Neuronal stem cell (in vitro differentiated cells): Measurements from ENCODE around the gene CYTL1. TPM values are rescaled to one million over a fixed set of nuclear protein-coding genes. Genes with fewer than 3 reads are reported as not detected.
"Not testable (repeated sequence)": the region's sequence is repeated elsewhere in the genome, so short reads cannot be mapped to it uniquely, and the experiment has no call there.

ENCODE experiments used
- DNase-seq: peaks from one replicate; pipeline ENCODE4 v3.0.0-alpha.2; 2013; ENCODE audit warnings: low spot score
- H2AFZ ChIP-seq: one replicate; pipeline ENCODE4 v1.6.1; 2013; ENCODE audit warnings: mild to moderate bottlenecking, low read length, inconsistent platforms
- H2AK5ac ChIP-seq: 2 replicates; pipeline ENCODE4 v1.6.1; 2013; ENCODE audit warnings: low read depth, mild to moderate bottlenecking, inconsistent platforms, low read length, moderate library complexity, mixed read lengths
- H2BK120ac ChIP-seq: 2 replicates; pipeline ENCODE4 v1.6.1; 2013; ENCODE audit warnings: low read depth, mild to moderate bottlenecking, inconsistent platforms, low read length, moderate library complexity, mixed read lengths
- H2BK12ac ChIP-seq: one replicate; pipeline ENCODE4 v1.6.1; 2013; ENCODE audit warnings: low read length, inconsistent platforms
- H2BK15ac ChIP-seq: 2 replicates; pipeline ENCODE4 v1.6.1; 2013; ENCODE audit warnings: mild to moderate bottlenecking, low read length, inconsistent platforms, mixed read lengths
- H2BK5ac ChIP-seq: one replicate; pipeline ENCODE4 v1.6.1; 2013; ENCODE audit warnings: inconsistent platforms, mild to moderate bottlenecking, low read length, moderate library complexity
- H3K14ac ChIP-seq: one replicate; pipeline ENCODE4 v1.6.1; 2013; ENCODE audit warnings: low read length, inconsistent platforms
- H3K18ac ChIP-seq: 2 replicates; pipeline ENCODE4 v1.6.1; 2013; ENCODE audit warnings: low read length, inconsistent platforms
- H3K23ac ChIP-seq: 2 replicates; pipeline ENCODE4 v1.6.1; 2013; ENCODE audit warnings: low read depth, mild to moderate bottlenecking, mixed read lengths, low read length, inconsistent platforms; ENCODE audit not compliant: poor library complexity
- H3K27ac ChIP-seq: replicated peaks from 3 replicates; pipeline ENCODE4 v1.5.1; 2013; ENCODE audit warnings: low read length, inconsistent platforms
- H3K27me3 ChIP-seq, 3 experiments: 2 replicates each; pipeline ENCODE4 v1.6.1; 2013; ENCODE audit warnings: low read length in 3 of 3, mild to moderate bottlenecking in 2 of 3, inconsistent platforms in 1 of 3, low read depth in 1 of 3, mixed read lengths in 1 of 3, moderate library complexity in 1 of 3; ENCODE audit not compliant: control insufficient read depth in 3 of 3, insufficient read depth in 3 of 3
- H3K36me3 ChIP-seq, 2 donors: replicated peaks in 1 of 2; 2 replicates each; pipeline ENCODE4 v1.6.1; 2013; ENCODE audit warnings: low read length in 2 of 2; ENCODE audit not compliant: control insufficient read depth in 2 of 2, insufficient read depth in 2 of 2
- H3K4ac ChIP-seq: 2 replicates; pipeline ENCODE4 v1.6.1; 2013; ENCODE audit warnings: inconsistent platforms, mild to moderate bottlenecking, low read length, moderate library complexity
- H3K4me1 ChIP-seq, 2 donors: 1 replicate in 1 of 2; 2 replicates in 1 of 2; pipeline ENCODE4 v1.6.1; 2013; ENCODE audit warnings: low read length in 2 of 2, low read depth in 1 of 2; ENCODE audit not compliant: control insufficient read depth in 2 of 2, insufficient read depth in 1 of 2
- H3K4me2 ChIP-seq: one replicate; pipeline ENCODE4 v1.6.1; 2013; ENCODE audit warnings: mild to moderate bottlenecking, low read length, inconsistent platforms; ENCODE audit not compliant: insufficient read depth, poor library complexity, severe bottlenecking
- H3K4me3 ChIP-seq, 2 donors: 2 replicates each; pipeline ENCODE4 v1.5.1; 2013; ENCODE audit warnings: low read length in 2 of 2, mild to moderate bottlenecking in 2 of 2, inconsistent platforms in 1 of 2, moderate library complexity in 1 of 2
- H3K79me1 ChIP-seq: one replicate; pipeline ENCODE4 v1.6.1; 2013; ENCODE audit warnings: low read depth, mild to moderate bottlenecking, inconsistent platforms, low read length, moderate library complexity
- H3K9ac ChIP-seq: one replicate; pipeline ENCODE4 v1.6.1; 2013; ENCODE audit warnings: mild to moderate bottlenecking, low read depth, low read length, inconsistent platforms; ENCODE audit not compliant: poor library complexity
- H3K9me3 ChIP-seq, 2 donors: replicated peaks in 1 of 2; 2 replicates each; pipeline versions ENCODE3 to v1.6.1; 2013; ENCODE audit warnings: low read length in 2 of 2, mild to moderate bottlenecking in 2 of 2, inconsistent platforms in 1 of 2, low read depth in 1 of 2, mixed read lengths in 1 of 2, moderate library complexity in 1 of 2; ENCODE audit not compliant: control insufficient read depth in 2 of 2, insufficient read depth in 1 of 2
- H4K8ac ChIP-seq: one replicate; pipeline ENCODE4 v1.6.1; 2013; ENCODE audit warnings: low read depth, mild to moderate bottlenecking, inconsistent platforms, low read length, moderate library complexity
- H4K91ac ChIP-seq: one replicate; pipeline ENCODE4 v1.6.1; 2013; ENCODE audit warnings: low read length, low read depth, mild to moderate bottlenecking, inconsistent platforms; ENCODE audit not compliant: poor library complexity
- WGBS, 2 donors: extraction: QIAGEN DNeasy Blood & Tissue Kit; methylation state at CpG; one replicate each; pipeline ENCODE4 v1.1.7; 2013; ENCODE audit warnings: missing lambda C conversion rate in 2 of 2, mixed read lengths in 1 of 2; ENCODE audit not compliant: insufficient read length in 2 of 2, insufficient replicate concordance in 1 of 2; ENCODE audit errors: extremely low coverage in 2 of 2; 5-methylcytosine and 5-hydroxymethylcytosine counted together
- polyA plus RNA-seq, 2 experiments: library from polyadenylated mRNA; stranded (reverse); fragments of 200-250 nt; gene quantifications; one replicate each; pipeline ENCODE4 v1.2.3, GENCODE V29; 2013

Gene CYTL1, protein sequence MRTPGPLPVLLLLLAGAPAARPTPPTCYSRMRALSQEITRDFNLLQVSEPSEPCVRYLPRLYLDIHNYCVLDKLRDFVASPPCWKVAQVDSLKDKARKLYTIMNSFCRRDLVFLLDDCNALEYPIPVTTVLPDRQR
- polyA plus RNA-seq (2013, experiment 1 of 2): 4.2 TPM
- 4.7 TPM for polyA plus RNA-seq (2013, experiment 2 of 2)

DNA sequence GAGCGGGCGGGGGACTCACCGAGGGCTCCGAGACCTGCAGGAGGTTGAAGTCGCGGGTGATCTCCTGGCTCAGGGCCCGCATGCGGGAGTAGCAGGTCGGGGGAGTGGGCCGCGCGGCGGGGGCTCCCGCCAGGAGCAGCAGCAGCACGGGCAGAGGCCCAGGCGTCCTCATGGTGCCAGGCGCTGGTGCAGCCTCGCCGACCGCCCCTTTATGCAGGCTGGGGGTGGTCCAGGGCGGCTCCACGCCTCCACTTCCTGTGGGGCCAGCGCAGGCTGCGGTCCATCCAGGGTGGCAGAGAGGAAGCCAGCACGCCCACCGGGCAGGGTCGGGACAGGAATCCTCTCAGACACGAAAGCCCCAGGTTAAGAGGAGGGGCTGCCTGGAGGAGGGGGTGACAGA lies at the start of gene CYTL1:
Gene CYTL1, minus strand, starts transcription at position 185 of the 400 bp plus-strand sequence. Its CDS starts 13 bp downstream, at position 172.
- H4K8ac ChIP-seq: peak within 1 kb of the TSS; percentile 74
- peak within 1 kb of the TSS in 1 of 2 donors; percentile 68 for H3K4me3 ChIP-seq
- H3K14ac ChIP-seq: peak within 1 kb of the TSS; percentile 49
- DNase-seq: no peak
- peak within 1 kb of the TSS; percentile 50 for H3K4me2 ChIP-seq
- H3K79me1 ChIP-seq: no peaks in the 10 kb centered on the region
- peaks cover 0 to 4% (median 3%) of the 10 kb centered on the region in 3 experiments for H3K27me3 ChIP-seq
- no peak within 1 kb of the TSS for H2BK12ac ChIP-seq
- H4K91ac ChIP-seq: no peak within 1 kb of the TSS
- peak within 1 kb of the TSS; percentile 4 for H2BK15ac ChIP-seq
- no peaks in the 10 kb centered on the region for H3K9me3 ChIP-seq
- peak within 1 kb of the TSS; percentile 40 for H2AFZ ChIP-seq
- no peak within 1 kb of the TSS for H3K23ac ChIP-seq
- H2AK5ac ChIP-seq: no peak within 1 kb of the TSS
- no peak within 1 kb of the TSS for H3K27ac ChIP-seq
- peaks cover 0 to 7% of the 10 kb centered on the region in 2 donors for H3K4me1 ChIP-seq
- WGBS, 2 donors: no CpG with 5 or more reads among the region's 28 CpGs
- peak within 1 kb of the TSS; percentile 94 for H3K18ac ChIP-seq
- H3K9ac ChIP-seq: peak within 1 kb of the TSS; percentile 37
- no peaks in the 10 kb centered on the region for H3K36me3 ChIP-seq
- no peak within 1 kb of the TSS for H3K4ac ChIP-seq
- H2BK5ac ChIP-seq: no peak within 1 kb of the TSS
- H2BK120ac ChIP-seq: no peak within 1 kb of the TSS

DNA sequence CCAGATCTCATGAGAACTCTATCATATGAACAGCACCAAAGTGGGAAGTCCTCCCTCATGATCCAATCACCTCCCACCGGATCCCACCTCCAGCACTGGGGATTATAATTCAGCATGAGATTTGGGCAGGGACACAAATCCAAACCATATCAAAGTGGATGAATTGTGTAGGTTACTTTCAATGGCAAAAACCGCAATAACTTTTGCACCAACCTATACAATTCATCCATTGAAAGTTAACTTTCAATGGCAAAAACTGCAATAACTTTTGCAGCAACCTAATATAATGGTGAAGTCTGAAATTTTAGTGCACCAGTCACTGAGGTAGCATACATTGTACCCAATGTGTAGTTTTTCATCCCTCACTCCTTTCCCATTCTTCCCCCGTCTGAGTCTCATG lies 48.6 kb upstream of the CYTL1 start:
- H2BK12ac ChIP-seq: no peak overlapping the region
- H2AFZ ChIP-seq: no peak overlapping the region
- H2BK5ac ChIP-seq: no peak overlapping the region
- no peak overlapping the region for H3K27ac ChIP-seq
- H2BK120ac ChIP-seq: no peak overlapping the region
- H4K91ac ChIP-seq: no peak overlapping the region
- H3K9me3 ChIP-seq: peaks cover 0 to 6% of the 10 kb centered on the region in 2 donors
- H2BK15ac ChIP-seq: no peak overlapping the region
- no peak overlapping the region for H3K14ac ChIP-seq
- no peak overlapping the region for H3K23ac ChIP-seq
- H2AK5ac ChIP-seq: no peak overlapping the region
- H3K18ac ChIP-seq: no peak overlapping the region
- no peak overlapping the region for H3K9ac ChIP-seq
- peaks cover 0 to 2% of the 10 kb centered on the region in 2 donors for H3K4me1 ChIP-seq
- no peak overlapping the region for H4K8ac ChIP-seq
- H3K27me3 ChIP-seq: no peaks in the 10 kb centered on the region
- no peak for DNase-seq
- WGBS, 2 donors: no CpG with 5 or more reads among the region's 3 CpGs
- H3K36me3 ChIP-seq: no peaks in the 10 kb centered on the region
- no peak overlapping the region for H3K4me2 ChIP-seq
- H3K79me1 ChIP-seq: no peaks in the 10 kb centered on the region
- H3K4ac ChIP-seq: no peak overlapping the region
- H3K4me3 ChIP-seq: no peak overlapping the region

DNA sequence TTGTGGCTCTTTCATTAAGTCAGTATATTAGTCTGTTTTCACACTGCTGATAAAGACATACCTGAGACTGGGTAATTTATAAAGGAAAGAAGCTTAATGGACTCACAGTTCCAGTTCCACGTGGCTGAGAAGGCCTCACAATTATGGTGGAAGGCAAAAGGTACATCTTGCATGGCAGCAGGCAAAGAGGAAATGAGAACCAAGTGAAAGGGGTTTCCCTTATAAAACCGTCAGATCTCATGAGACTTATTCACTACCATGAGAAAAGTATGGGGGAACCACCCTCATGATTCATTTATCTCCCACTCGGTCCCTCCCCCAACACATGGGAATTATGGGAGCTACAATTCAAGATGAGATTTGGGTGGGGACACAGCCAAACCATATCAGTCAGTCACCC lies 47.7 kb upstream of the CYTL1 start:
- H3K4ac ChIP-seq, H3K4me2 ChIP-seq, H3K27ac ChIP-seq, H4K91ac ChIP-seq, H4K8ac ChIP-seq, H3K36me3 ChIP-seq, H2BK5ac ChIP-seq, H3K18ac ChIP-seq, H2AK5ac ChIP-seq, H2BK120ac ChIP-seq, DNase-seq, H3K9me3 ChIP-seq, H3K9ac ChIP-seq, H3K4me1 ChIP-seq, H2BK15ac ChIP-seq, H3K79me1 ChIP-seq, H2AFZ ChIP-seq, H3K27me3 ChIP-seq, H2BK12ac ChIP-seq, H3K14ac ChIP-seq, H3K23ac ChIP-seq, H3K4me3 ChIP-seq: not testable (repeated sequence)
- WGBS, 2 donors: no CpG with 5 or more reads among the region's 3 CpGs

DNA sequence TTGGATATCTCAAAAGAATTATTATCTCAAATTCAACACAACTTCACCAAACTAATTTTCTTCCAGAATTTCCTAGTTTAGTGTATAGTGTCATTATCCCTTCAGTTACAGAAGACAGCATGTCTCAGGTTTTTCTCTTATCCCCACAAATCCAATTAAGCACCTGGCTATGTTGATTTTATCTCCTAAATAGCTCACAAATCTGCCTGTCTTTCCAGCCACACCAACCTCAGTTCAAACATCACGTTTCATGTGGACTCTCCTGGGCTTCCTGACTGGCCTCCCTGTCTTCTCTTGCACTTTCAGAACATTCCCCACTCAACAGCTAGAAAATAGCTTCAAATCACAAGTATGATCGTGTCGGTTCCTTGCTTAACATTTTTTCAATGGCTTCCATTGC lies 46.8 kb upstream of the CYTL1 start:
- Histone ChIP-seq H3K36me3 (no peaks in the 10 kb centered on the region), H2AK5ac (no peak overlapping the region), H4K8ac (no peak overlapping the region), H3K4me1 (peaks cover 0 to 2% of the 10 kb centered on the region in 2 donors), H3K4ac (no peak overlapping the region), H3K9ac (no peak overlapping the region), H3K18ac (no peak overlapping the region), H4K91ac (no peak overlapping the region), H3K9me3 (peaks cover 0 to 6% of the 10 kb centered on the region in 2 donors), H2BK120ac (no peak overlapping the region), H3K23ac (no peak overlapping the region), H3K4me2 (no peak overlapping the region), H2AFZ (no peak overlapping the region), H2BK5ac (no peak overlapping the region), H2BK15ac (no peak overlapping the region), H3K27me3 (no peaks in the 10 kb centered on the region), H2BK12ac (no peak overlapping the region), H3K79me1 (no peaks in the 10 kb centered on the region), H3K4me3 (no peak overlapping the region), H3K14ac (no peak overlapping the region), H3K27ac (no peak overlapping the region)
- DNase-seq: no peak
- WGBS, 2 donors: no CpG with 5 or more reads among the region's 3 CpGs
